Stimulated activated memory B cell treated with anti-CD40 and anti-IgM and Interleukin-4, amounts not matched to agents 10 μg/mL and 1 μg/mL and 100 μg/mL, for 72 hours (primary cell): Measurements from ENCODE around the gene GLYATL3.

ENCODE experiments used
- ATAC-seq: fragments of 150-1000 bp; cut with Tn5 transposase; 2 replicates; pipeline ENCODE4 v1.10.0; 2021
- H3K27ac Mint-ChIP-seq: one replicate; pipeline ENCODE4 v1.8.0; 2022; ENCODE audit warnings: mild to moderate bottlenecking, mixed read lengths
- H3K27me3 Mint-ChIP-seq: one replicate; pipeline ENCODE4 v1.8.0; 2022; ENCODE audit warnings: mixed read lengths
- H3K36me3 Mint-ChIP-seq: one replicate; pipeline ENCODE4 v1.8.0; 2022; ENCODE audit warnings: mixed read lengths
- H3K4me1 Mint-ChIP-seq: one replicate; pipeline ENCODE4 v1.8.0; 2022; ENCODE audit warnings: mixed read lengths
- H3K4me3 Mint-ChIP-seq: one replicate; pipeline ENCODE4 v1.8.0; 2022; ENCODE audit warnings: mild to moderate bottlenecking, moderate library complexity, mixed read lengths
- H3K9me3 Mint-ChIP-seq: one replicate; pipeline ENCODE4 v1.8.0; 2022; ENCODE audit warnings: mixed read lengths

The GLYATL3 gene

GRCh38 chr6:49526598-49526997 lies 26.9 kb downstream of the GLYATL3 start:
- Mint-ChIP-seq H3K27ac (no peak overlapping the region), H3K27me3 (peaks cover 27% of the 10 kb centered on the region), H3K4me3 (no peak overlapping the region), H3K36me3 (no peaks in the 10 kb centered on the region), H3K9me3 (no peaks in the 10 kb centered on the region), H3K4me1 (no peaks in the 10 kb centered on the region)
- no peak for ATAC-seq

GRCh38 chr6:49527320-49527719 lies 27.6 kb downstream of the GLYATL3 start:
- no peak overlapping the region for H3K27ac Mint-ChIP-seq
- no peak overlapping the region for H3K4me3 Mint-ChIP-seq
- H3K9me3 Mint-ChIP-seq: no peaks in the 10 kb centered on the region
- no peak for ATAC-seq
- H3K36me3 Mint-ChIP-seq: no peaks in the 10 kb centered on the region
- peaks cover 6% of the 10 kb centered on the region for H3K4me1 Mint-ChIP-seq
- H3K27me3 Mint-ChIP-seq: peaks cover 27% of the 10 kb centered on the region

- H3K36me3 Mint-ChIP-seq: no peaks in the 10 kb centered on the region
- H3K9me3 Mint-ChIP-seq: no peaks in the 10 kb centered on the region
Observed at GRCh38 chr6:49528571-49528970, 28.8 kb downstream of the GLYATL3 start.

GRCh38 chr6:49530141-49530776 lies 30.5 kb downstream of the GLYATL3 start:
- no peak for ATAC-seq
- H3K4me1 Mint-ChIP-seq: peaks cover 6% of the 10 kb centered on the region
- H3K9me3 Mint-ChIP-seq: no peaks in the 10 kb centered on the region
- peaks cover 27% of the 10 kb centered on the region for H3K27me3 Mint-ChIP-seq
- H3K27ac Mint-ChIP-seq: no peak overlapping the region
- no peaks in the 10 kb centered on the region for H3K36me3 Mint-ChIP-seq
- no peak overlapping the region for H3K4me3 Mint-ChIP-seq

More at GRCh38 chr6:49528571-49528970, 28.8 kb downstream of the GLYATL3 start:
- no peak overlapping the region for H3K27ac Mint-ChIP-seq
- peaks cover 6% of the 10 kb centered on the region for H3K4me1 Mint-ChIP-seq
- no peak for ATAC-seq
- no peak overlapping the region for H3K4me3 Mint-ChIP-seq
- peaks cover 27% of the 10 kb centered on the region for H3K27me3 Mint-ChIP-seq

GRCh38 chr6:49531774-49532569 lies 32.2 kb downstream of the GLYATL3 start:
- Mint-ChIP-seq H3K9me3 (no peaks in the 10 kb centered on the region), H3K27ac (no peak overlapping the region), H3K36me3 (no peaks in the 10 kb centered on the region), H3K4me1 (peaks cover 6% of the 10 kb centered on the region), H3K27me3 (peaks cover 27% of the 10 kb centered on the region), H3K4me3 (no peak overlapping the region)
- ATAC-seq: no peak

GRCh38 chr6:49535795-49536194 lies 36.1 kb downstream of the GLYATL3 start:
- Mint-ChIP-seq H3K36me3 (no peaks in the 10 kb centered on the region), H3K4me3 (no peak overlapping the region)
- no peak for ATAC-seq

GRCh38 chr6:49539102-49539501 lies 39.4 kb downstream of the GLYATL3 start:
- Mint-ChIP-seq H3K27me3 (no peaks in the 10 kb centered on the region), H3K27ac (no peak overlapping the region), H3K36me3 (no peaks in the 10 kb centered on the region), H3K9me3 (no peaks in the 10 kb centered on the region), H3K4me3 (no peak overlapping the region), H3K4me1 (no peaks in the 10 kb centered on the region)
- no peak for ATAC-seq

More at GRCh38 chr6:49535795-49536194, 36.1 kb downstream of the GLYATL3 start:
- no peak overlapping the region for H3K27ac Mint-ChIP-seq
- peaks cover 5% of the 10 kb centered on the region for H3K27me3 Mint-ChIP-seq
- H3K4me1 Mint-ChIP-seq: peaks cover 6% of the 10 kb centered on the region
- no peaks in the 10 kb centered on the region for H3K9me3 Mint-ChIP-seq

GRCh38 chr6:49540614-49541013 lies 40.9 kb downstream of the GLYATL3 start:
- H3K4me1 Mint-ChIP-seq: no peaks in the 10 kb centered on the region
- no peak overlapping the region for H3K4me3 Mint-ChIP-seq
- no peak overlapping the region for H3K27ac Mint-ChIP-seq
- H3K27me3 Mint-ChIP-seq: no peaks in the 10 kb centered on the region
- ATAC-seq: no peak
- H3K36me3 Mint-ChIP-seq: no peaks in the 10 kb centered on the region
- H3K9me3 Mint-ChIP-seq: no peaks in the 10 kb centered on the region

GRCh38 chr6:49541210-49541724 lies 41.5 kb downstream of the GLYATL3 start:
- Mint-ChIP-seq H3K4me1 (no peaks in the 10 kb centered on the region), H3K4me3 (no peak overlapping the region), H3K27ac (no peak overlapping the region), H3K9me3 (no peaks in the 10 kb centered on the region), H3K27me3 (no peaks in the 10 kb centered on the region), H3K36me3 (no peaks in the 10 kb centered on the region)
- ATAC-seq: no peak

GRCh38 chr6:49541936-49542335 lies 42.2 kb downstream of the GLYATL3 start:
- Mint-ChIP-seq H3K36me3 (no peaks in the 10 kb centered on the region), H3K27ac (no peak overlapping the region), H3K4me1 (no peaks in the 10 kb centered on the region), H3K27me3 (no peaks in the 10 kb centered on the region), H3K4me3 (no peak overlapping the region), H3K9me3 (no peaks in the 10 kb centered on the region)
- ATAC-seq: no peak

- no peaks in the 10 kb centered on the region for H3K9me3 Mint-ChIP-seq
Observed at GRCh38 chr6:49543087-49543858, 43.5 kb downstream of the GLYATL3 start.

GRCh38 chr6:49546331-49546730 lies 46.6 kb downstream of the GLYATL3 start:
- Mint-ChIP-seq H3K9me3 (no peaks in the 10 kb centered on the region), H3K36me3 (no peaks in the 10 kb centered on the region), H3K4me3 (no peak overlapping the region), H3K27ac (no peak overlapping the region), H3K4me1 (peaks cover 13% of the 10 kb centered on the region), H3K27me3 (peaks cover 28% of the 10 kb centered on the region)
- ATAC-seq: no peak

More at GRCh38 chr6:49543087-49543858, 43.5 kb downstream of the GLYATL3 start:
- Mint-ChIP-seq H3K27ac (no peak overlapping the region), H3K4me3 (no peak overlapping the region), H3K27me3 (no peaks in the 10 kb centered on the region), H3K4me1 (no peaks in the 10 kb centered on the region), H3K36me3 (no peaks in the 10 kb centered on the region)
- ATAC-seq: no peak

- H3K4me3 Mint-ChIP-seq: no peak overlapping the region
Observed at GRCh38 chr6:49548613-49549304, 49.0 kb downstream of the GLYATL3 start.

GRCh38 chr6:49549691-49550491 lies 50.2 kb downstream of the GLYATL3 start:
- Mint-ChIP-seq H3K27ac (no peak overlapping the region), H3K4me3 (peak overlapping the region; percentile 71), H3K36me3 (no peaks in the 10 kb centered on the region), H3K9me3 (no peaks in the 10 kb centered on the region), H3K27me3 (peaks cover 47% of the 10 kb centered on the region), H3K4me1 (peaks cover 21% of the 10 kb centered on the region)
- no peak for ATAC-seq

More at GRCh38 chr6:49548613-49549304, 49.0 kb downstream of the GLYATL3 start:
- no peak for ATAC-seq
- Mint-ChIP-seq H3K27me3 (peaks cover 47% of the 10 kb centered on the region), H3K4me1 (peaks cover 21% of the 10 kb centered on the region), H3K36me3 (no peaks in the 10 kb centered on the region), H3K9me3 (no peaks in the 10 kb centered on the region), H3K27ac (no peak overlapping the region)
